Left renal cortex interstitium (tissue), 4 donors: ENCODE results near the gene WDR26. TPM values are rescaled to one million over a fixed set of nuclear protein-coding genes. Genes with fewer than 3 reads are reported as not detected.
"Not testable (repeated sequence)": the region's sequence is repeated elsewhere in the genome, so short reads cannot be mapped to it uniquely, and the experiment has no call there.

Experiments
- DNase-seq, 4 donors: peaks; one replicate each; pipeline ENCODE4 v3.0.0-alpha.2; 2013; ENCODE audit warnings: low read depth in 4 of 4, low spot score in 2 of 4, missing footprints in 1 of 4
- polyA plus RNA-seq, 4 donors: library from polyadenylated mRNA; unstranded; fragments of 120-200 nt; gene quantifications; one replicate each; pipeline ENCODE4 v1.2.1, GENCODE V29; 2013; ENCODE audit not compliant: insufficient read length in 4 of 4

Gene WDR26
- polyA plus RNA-seq, 4 donors: 75.5 to 109 (median 96.9) TPM

- DNase-seq: no peak
These were observed 80.3 kb downstream of the WDR26 start for GRCh38 chr1:224353975-224354925.

- not testable (repeated sequence) for DNase-seq
These were observed 82.0 kb downstream of the WDR26 start for GRCh38 chr1:224352436-224353085.

- DNase-seq: not testable (repeated sequence)
These were observed 84.9 kb downstream of the WDR26 start for GRCh38 chr1:224349716-224350115.

GRCh38 chr1:224348137-224348536, 86.5 kb downstream of the WDR26 start:
- DNase-seq: no peak

- no peak for DNase-seq
These were observed 90.9 kb downstream of the WDR26 start for GRCh38 chr1:224343679-224344078.

- not testable (repeated sequence) for DNase-seq
These were observed 93.9 kb downstream of the WDR26 start for GRCh38 chr1:224340453-224341384.

GRCh38 chr1:224339442-224340033, 95.1 kb downstream of the WDR26 start:
- DNase-seq: no peak

- no peak for DNase-seq
These were observed 96.3 kb downstream of the WDR26 start for GRCh38 chr1:224338150-224338838.

Other genes starting within 250 kb of the WDR26 start
- gene NVL, start 104.6 kb downstream of the WDR26 start, polyA plus RNA-seq: 10 to 100 TPM; 30.5 to 44.6 (median 37.5) TPM
- 10 to 100 TPM; 43.3 to 56.6 (median 49.1) TPM for gene CNIH4, start 77.9 kb downstream of the WDR26 start, polyA plus RNA-seq
- 10 to 100 TPM in 3 of 4 donors, 1 to 10 TPM in 1; 10.0 to 12.8 (median 11.3) TPM for gene CNIH3, start 181.5 kb upstream of the WDR26 start, polyA plus RNA-seq